Measurements from ENCODE around the gene ERCC6L2.

GRCh38 chr9:95876595-95876994, 1.1 kb downstream of the ERCC6L2 start:
- TF ChIP-seq POLR2AphosphoS5 (IDR thresholded peaks at IDR 0.05) (no peak), CTCF (IDR thresholded peaks at IDR 0.05; ENCODE audit: poor library complexity, severe bottlenecking) (no peak), EP300 (conservative IDR thresholded peaks at IDR 0.05; ENCODE audit: poor library complexity, severe bottlenecking) (no peak), EZH2 (IDR thresholded peaks at IDR 0.05; ENCODE audit: borderline replicate concordance, insufficient read depth, low read length, poor library complexity, severe bottlenecking) (no peak), REST (IDR thresholded peaks at IDR 0.05; ENCODE audit: borderline replicate concordance) (no peak), TAF1 (IDR thresholded peaks at IDR 0.05; ENCODE audit: low read depth) (no peak), MXI1 (conservative IDR thresholded peaks at IDR 0.05; ENCODE audit: poor library complexity, severe bottlenecking) (no peak)

All from neural cell (in vitro differentiated cells).